AG04450 (cell line): ENCODE data around the gene SORCS3. TPM values are rescaled to one million over a fixed set of nuclear protein-coding genes. Genes with fewer than 3 reads are reported as not detected.

Experiments
- CTCF ChIA-PET: fragments of 300-600, 350-600 bp; formaldehyde crosslinking; extraction: SDS; loops from one replicate; lab custom pipeline; 2022; ENCODE audit warnings: antibody characterized with exemption, inconsistent platforms; lab: Charles Lee
- POLR2A ChIA-PET: fragments of 350-600 bp; formaldehyde crosslinking; extraction: SDS; loops from one replicate; lab custom pipeline; 2021; ENCODE audit warnings: antibody characterized with exemption, inconsistent platforms; lab: Yijun Ruan, JAX
- DNase-seq: peaks from one replicate; pipeline ENCODE4 v3.0.0-alpha.2; 2011; ENCODE audit warnings: low read depth, low spot score
- H3K27ac ChIP-seq: one replicate; pipeline ENCODE4 v1.5.1; 2012; ENCODE audit warnings: low read depth, low read length, control low read depth
- H3K27me3 ChIP-seq: one replicate; pipeline ENCODE4 v1.6.0; 2012; ENCODE audit warnings: low read length; ENCODE audit not compliant: control insufficient read depth, insufficient read depth
- H3K4me3 ChIP-seq: 2 replicates; pipeline ENCODE4 v1.5.1; 2011; ENCODE audit warnings: mild to moderate bottlenecking, low read depth, low read length, control low read depth
- H3K9me3 ChIP-seq: 2 replicates; pipeline ENCODE4 v1.5.1; 2012; ENCODE audit warnings: low read length; ENCODE audit not compliant: control insufficient read depth, insufficient read depth
- CTCF ChIP-seq: IDR thresholded peaks from 2 replicates; pipeline ENCODE4 v1.5.1; 2011; ENCODE audit warnings: low read depth, low read length, control low read depth, inconsistent platforms
- polyA plus RNA-seq: library from polyadenylated mRNA; depleted of rRNA; stranded (reverse); fragments of >200 nt; gene quantifications from 2 replicates; pipeline ENCODE4 v1.2.3, GENCODE V29; 2011

Gene SORCS3
- polyA plus RNA-seq, 1 experiment: not detected

DNA sequence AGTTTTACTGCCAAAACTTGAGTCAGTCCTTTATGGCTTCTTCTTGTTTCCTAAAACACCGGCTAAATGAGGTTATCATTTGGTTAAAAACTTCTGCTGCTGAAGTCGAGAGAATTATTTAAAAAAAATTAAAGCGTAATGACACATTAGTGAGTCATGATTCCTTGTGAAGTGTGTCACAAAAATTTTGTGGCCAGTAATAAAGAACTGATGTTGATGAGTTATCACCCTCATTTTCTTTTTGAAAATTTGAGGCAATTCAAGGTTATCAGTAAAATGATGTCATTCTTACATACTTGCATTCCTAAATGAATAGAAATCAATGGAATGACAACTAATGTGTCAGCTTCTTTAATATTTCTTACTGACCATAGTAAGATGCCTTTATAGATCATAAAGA is 427.4 kb downstream of the SORCS3 start:
- Histone ChIP-seq H3K27me3 (no peaks in the 10 kb centered on the region), H3K4me3 (no peak overlapping the region), H3K27ac (no peak overlapping the region), H3K9me3 (peaks cover 8% of the 10 kb centered on the region; the same call in 1 of the 2 replicates)
- ChIA-PET POLR2A (no interaction called here), CTCF (no interaction called here)
- TF ChIP-seq CTCF: no peak
- no peak for DNase-seq

GRCh38 chr10:105070249-105070648 is 429.2 kb downstream of the SORCS3 start:
- TF ChIP-seq CTCF: no peak
- ChIA-PET CTCF (no interaction called here), POLR2A (no interaction called here)
- Histone ChIP-seq H3K27me3 (no peaks in the 10 kb centered on the region), H3K9me3 (peaks cover 4% of the 10 kb centered on the region; the same call in 1 of the 2 replicates), H3K4me3 (no peak overlapping the region), H3K27ac (no peak overlapping the region)
- DNase-seq: no peak

GRCh38 chr10:105070952-105071351 is 429.9 kb downstream of the SORCS3 start:
- CTCF ChIA-PET: no interaction called here
- no peaks in the 10 kb centered on the region for H3K27me3 ChIP-seq
- no peak for TF ChIP-seq CTCF
- DNase-seq: no peak
- peaks cover 7% of the 10 kb centered on the region; the same call in 1 of the 2 replicates for H3K9me3 ChIP-seq
- POLR2A ChIA-PET: no interaction called here
- H3K4me3 ChIP-seq: no peak overlapping the region
- H3K27ac ChIP-seq: no peak overlapping the region

DNA sequence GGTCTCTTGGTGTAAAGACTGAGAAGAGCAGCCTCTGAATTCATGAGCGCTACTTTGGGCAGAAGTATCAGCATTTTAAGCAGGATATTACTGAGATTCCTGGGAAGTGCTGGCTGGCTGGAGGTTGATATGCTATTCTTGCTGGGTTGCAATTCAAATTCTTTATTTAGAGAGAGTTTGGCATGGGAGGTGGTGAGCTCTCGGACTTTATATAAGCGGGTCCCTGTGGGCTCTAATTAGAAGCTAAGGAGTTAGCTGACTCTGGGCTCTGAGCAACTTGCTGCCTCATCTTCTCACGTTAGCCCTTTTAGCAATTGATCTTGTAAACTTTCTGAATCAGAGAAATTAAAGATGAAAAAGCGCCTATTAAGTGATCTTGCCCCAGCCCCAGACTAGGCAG is 430.9 kb downstream of the SORCS3 start:
- no peak overlapping the region for H3K27ac ChIP-seq
- H3K27me3 ChIP-seq: no peaks in the 10 kb centered on the region
- H3K4me3 ChIP-seq: no peak overlapping the region
- DNase-seq: no peak
- CTCF ChIA-PET: no interaction called here
- POLR2A ChIA-PET: no interaction called here
- TF ChIP-seq CTCF: no peak
- peaks cover 7% of the 10 kb centered on the region; the same call in 1 of the 2 replicates for H3K9me3 ChIP-seq

- no peaks in the 10 kb centered on the region for H3K27me3 ChIP-seq
- ChIA-PET POLR2A (no interaction called here), CTCF (no interaction called here)
- no peak overlapping the region for H3K27ac ChIP-seq
- no peak for DNase-seq
- H3K9me3 ChIP-seq: peaks cover 5% of the 10 kb centered on the region; the same call in 1 of the 2 replicates
- no peak overlapping the region for H3K4me3 ChIP-seq
- no peak for TF ChIP-seq CTCF
These were observed 432.9 kb downstream of the SORCS3 start for GRCh38 chr10:105073999-105074398.
